Limb (tissue), 2 donors: Measurements from ENCODE around the gene IKBKE.
"Not testable (repeated sequence)": the region's sequence is repeated elsewhere in the genome, so short reads cannot be mapped to it uniquely, and the experiment has no call there.

Source experiments
- DNase-seq, 2 donors: peaks; one replicate each; pipeline ENCODE4 v3.0.0-alpha.2; 2016; ENCODE audit errors: extremely low spot score in 2 of 2

Gene IKBKE

DNA sequence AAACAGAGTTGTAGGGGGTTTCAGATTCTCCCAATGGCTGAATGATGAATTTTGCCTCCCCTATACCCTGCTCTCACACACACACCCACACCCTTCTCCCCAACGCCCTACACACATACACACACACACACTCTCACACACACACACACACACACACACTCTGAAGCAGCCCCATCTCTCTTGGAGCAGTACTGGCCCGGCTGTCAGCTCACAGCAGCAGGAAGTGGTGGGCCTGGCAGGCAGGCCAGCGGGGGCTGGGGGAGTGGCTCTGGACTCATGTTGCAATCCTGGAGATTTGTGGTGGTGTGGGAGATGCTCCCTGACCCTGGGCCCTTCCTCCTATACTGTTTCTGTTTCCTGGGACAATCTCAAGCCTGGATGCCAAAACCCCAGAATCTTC lies 2.2 kb downstream of the IKBKE start:
- no peak for DNase-seq

DNA sequence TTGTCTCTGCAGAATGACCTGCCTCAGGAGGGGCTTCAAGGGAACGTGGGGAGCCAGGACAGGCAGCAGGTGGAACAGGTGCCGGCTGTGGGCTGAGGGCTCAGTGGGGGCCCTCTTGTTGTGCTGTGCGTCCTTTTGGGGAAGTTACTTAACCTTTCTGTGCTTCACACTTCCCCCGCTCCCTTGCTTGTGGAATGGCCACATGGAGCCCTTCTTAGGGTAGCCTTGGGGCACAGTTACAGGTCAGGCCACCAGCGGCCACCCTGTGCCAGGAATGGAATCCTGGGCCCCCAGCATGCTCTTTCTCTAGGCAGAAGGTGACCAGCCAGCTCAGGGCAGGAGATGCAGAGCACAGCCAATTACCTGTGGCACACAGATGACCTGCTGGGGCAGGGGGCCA lies 2.6 kb downstream of the IKBKE start:
- DNase-seq, result no peak

GRCh38 chr1:206476058-206476457 lies 5.8 kb downstream of the IKBKE start:
- DNase-seq, result no peak

- no peak for DNase-seq
These were observed 6.3 kb downstream of the IKBKE start for GRCh38 chr1:206476591-206476990.

DNA sequence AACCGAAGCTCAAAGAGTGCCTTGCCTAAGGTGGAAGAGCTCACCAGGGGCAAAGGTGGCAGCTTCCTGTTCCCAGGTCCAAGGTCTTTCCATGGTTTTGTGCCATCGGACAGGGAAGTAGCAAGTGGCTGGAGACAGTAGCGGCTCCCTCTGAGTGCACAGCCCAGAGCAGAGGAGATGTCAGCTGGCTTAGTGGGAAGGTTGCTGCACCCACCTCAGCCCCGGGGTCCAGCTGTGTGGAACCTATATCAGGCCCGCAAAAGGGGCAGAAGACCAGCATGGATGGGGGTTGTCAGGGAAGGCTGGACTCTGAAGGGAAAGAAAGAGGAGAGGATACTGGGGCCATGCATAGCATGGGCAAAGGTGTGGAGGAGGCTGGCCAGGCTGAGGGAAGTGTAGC lies 6.8 kb downstream of the IKBKE start:
- DNase-seq, result no peak

GRCh38 chr1:206477581-206478380 lies 7.5 kb downstream of the IKBKE start:
- no peak for DNase-seq

GRCh38 chr1:206478746-206479145 lies 8.5 kb downstream of the IKBKE start:
- no peak for DNase-seq

DNA sequence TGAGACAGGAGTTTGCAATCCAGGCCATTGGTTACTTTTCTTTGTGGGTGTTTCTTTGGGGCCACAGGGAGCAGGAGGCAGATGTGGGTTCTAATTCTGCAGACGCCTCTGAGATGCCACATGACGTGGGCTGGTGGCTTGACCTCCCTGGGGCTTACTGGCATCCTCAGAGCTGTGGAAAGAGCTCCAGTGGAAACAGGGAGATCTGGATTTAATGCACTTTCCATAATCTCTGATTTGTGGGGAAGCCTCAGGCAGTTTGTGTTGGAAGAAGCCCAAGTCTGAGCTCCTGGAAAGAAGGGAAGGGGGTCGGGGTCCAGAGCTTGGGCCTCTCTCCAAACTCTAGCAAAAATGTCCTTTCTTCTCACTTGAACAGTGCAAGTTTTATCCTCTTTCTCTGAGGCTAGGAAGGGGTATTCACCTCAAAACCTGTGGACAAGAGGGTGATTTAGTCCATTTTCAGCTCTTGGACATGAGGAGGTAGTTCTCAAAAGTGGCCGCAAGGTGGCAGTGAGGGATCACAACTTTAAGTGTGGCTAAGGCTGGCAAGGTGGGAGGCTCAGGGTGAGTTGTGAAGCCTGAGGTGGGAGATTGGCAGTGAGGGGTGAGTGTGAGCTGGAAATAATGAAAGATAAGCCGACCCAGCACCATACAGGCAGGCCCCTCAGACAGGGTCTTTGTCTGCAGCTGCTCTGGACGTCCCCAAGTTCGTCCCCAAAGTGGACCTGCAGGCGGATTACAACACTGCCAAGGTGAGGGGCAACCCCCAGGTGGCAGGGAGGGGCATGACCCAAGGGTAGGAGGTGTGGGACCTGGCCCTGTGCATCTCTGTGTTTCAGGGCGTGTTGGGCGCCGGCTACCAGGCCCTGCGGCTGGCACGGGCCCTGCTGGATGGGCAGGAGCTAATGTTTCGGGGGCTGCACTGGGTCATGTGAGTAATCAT lies 9.2 kb downstream of the IKBKE start:
- peak; percentile 80 to 84 for DNase-seq

GRCh38 chr1:206480211-206480610 lies 9.9 kb downstream of the IKBKE start:
- DNase-seq, result no peak

DNA sequence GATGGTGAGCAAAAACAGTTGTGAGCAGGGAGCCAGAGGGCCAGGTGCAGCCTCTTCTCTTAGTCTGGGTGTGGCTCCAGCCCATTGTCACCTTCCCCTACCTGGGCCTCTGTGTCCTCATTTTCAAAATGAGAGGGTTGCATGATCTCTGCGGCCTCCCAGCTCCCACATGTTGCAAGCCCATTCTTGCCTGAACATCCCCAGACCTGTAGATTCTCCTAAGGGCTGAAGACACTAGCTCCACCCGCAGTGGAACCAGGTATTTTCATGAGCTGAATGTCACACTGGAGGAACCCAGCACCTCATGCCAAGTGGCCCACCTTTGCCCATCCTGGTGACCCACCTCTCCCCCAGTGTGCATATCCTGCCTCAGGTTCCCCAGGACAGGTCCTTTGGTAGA lies 12.3 kb downstream of the IKBKE start:
- no peak for DNase-seq

GRCh38 chr1:206483864-206484263 lies 13.6 kb downstream of the IKBKE start:
- DNase-seq, result not testable (repeated sequence)

GRCh38 chr1:206484901-206485300 lies 14.6 kb downstream of the IKBKE start:
- DNase-seq, result no peak

DNA sequence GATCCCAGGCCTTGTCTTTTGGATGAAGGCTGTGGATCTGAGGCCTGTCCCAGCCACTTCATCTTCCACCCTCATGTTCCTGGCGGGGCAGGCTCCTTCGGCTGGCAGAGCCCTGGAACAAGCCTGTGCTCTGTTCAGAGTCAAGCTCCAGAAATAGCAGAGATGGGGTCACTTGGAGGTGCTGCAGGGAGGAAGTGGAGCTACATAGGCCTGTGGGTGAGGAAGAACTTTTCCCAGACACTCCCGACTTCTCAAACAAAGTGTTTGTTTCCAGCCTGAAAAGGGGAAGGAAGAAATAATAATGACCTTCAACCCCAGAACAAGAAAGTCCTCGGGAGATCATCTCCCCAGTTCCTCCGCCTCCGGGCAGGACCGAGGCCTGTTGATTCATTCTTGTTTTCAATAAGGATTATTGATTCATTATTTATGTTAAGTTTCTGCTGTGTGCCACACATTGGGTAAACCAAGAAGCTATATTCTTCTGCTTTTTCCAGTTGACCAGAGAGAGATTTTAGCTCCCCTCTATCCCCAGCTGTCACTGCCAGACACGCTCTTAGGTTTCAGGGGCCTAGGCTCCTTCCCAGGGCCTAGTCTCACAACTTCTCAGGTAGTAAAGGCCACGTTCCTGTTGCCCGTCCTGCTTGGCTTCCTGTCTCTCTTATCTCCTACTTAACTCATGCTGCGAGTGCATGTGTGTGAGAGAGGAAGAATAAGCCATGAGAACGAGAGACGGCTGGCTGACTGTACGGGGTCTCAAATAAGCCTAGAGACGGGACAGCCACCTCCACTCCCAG lies 16.9 kb downstream of the IKBKE start:
- DNase-seq, result no peak

DNA sequence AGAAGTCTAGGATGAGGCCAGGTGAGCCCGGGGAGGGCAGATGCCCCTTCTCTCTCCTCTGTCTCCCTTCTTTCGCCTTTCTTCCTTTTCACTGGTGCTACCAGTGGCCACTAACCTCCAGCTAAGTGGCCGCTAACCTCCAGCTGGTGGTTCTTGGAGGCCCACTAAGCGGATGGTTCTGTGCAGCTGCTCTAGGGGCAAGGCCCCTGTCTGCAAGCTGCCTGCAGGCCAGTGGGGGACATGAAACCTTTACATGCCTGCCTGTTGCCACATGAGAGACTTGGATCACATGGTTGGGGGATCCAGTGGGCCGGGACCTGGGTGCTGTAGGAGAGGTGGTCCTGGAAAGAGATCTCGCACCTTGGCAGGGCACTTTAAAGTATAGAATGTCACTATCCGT lies 17.7 kb downstream of the IKBKE start:
- DNase-seq, result no peak

DNA sequence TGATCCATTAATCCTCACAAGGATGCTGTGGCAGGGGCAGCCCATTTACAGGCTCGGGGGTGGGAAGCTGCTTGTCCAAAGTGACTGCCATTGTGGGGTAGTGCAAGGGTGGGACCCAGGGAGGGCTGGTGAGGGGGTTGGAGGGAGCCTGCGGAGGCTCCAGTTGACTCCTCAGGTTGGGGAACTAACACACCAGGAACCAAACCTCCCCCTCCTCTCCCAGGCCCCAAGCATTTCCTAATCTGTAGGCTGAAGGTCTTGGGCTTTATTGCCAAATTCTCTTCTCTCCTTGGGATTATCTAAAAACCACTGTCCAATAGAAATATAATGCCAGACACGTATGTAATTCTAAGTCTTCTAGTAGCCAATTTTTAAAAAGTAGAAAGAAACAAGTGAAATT lies 18.2 kb downstream of the IKBKE start:
- no peak for DNase-seq

GRCh38 chr1:206489980-206490770 lies 19.9 kb downstream of the IKBKE start:
- DNase-seq, result peak in 1 of 2 donors; percentile 88

- no peak for DNase-seq
These were observed 20.6 kb downstream of the IKBKE start for GRCh38 chr1:206490771-206491405.

GRCh38 chr1:206491616-206492015 lies 21.3 kb downstream of the IKBKE start:
- DNase-seq, result no peak

DNA sequence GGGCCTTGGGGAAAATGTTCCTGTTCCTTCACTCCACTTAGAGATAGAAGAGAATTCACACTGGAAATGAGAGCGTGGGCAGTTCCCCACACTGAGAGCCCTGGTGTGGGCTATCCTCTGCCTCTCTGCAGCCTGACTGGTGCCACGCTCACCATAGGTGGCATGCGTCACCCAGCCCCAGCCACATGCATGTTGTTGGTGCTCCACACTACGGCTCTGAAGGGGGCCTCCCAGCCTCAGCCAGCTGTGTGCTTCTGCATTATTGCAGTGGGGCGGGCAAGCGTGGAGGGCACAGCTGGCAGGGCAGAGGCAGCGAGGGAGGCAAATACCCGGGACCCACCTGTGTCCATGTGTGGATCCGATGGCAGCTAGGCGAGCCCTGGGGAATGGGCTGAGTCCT lies 22.3 kb downstream of the IKBKE start:
- DNase-seq, result no peak

- DNase-seq, result no peak
These were observed 23.0 kb downstream of the IKBKE start for GRCh38 chr1:206493279-206493678.
